ENCODE data around the gene TCOF1.

The TCOF1 gene

GRCh38 chr5:150316320-150316719 is 41.2 kb upstream of the TCOF1 start:
- no peak overlapping the region for H3K27ac ChIP-seq (ENCODE audit: low read length)

GRCh38 chr5:150317048-150318003 is 40.2 kb upstream of the TCOF1 start:
- Histone ChIP-seq H3K4me1 (ENCODE audit: insufficient read depth, low read length) (peaks cover 7% of the 10 kb centered on the region), H3K27me3 (ENCODE audit: insufficient read depth, low read length) (no peaks in the 10 kb centered on the region), H3K9ac (ENCODE audit: low read depth, low read length) (no peak overlapping the region), H3K27ac (ENCODE audit: low read length) (no peak overlapping the region), H3K9me3 (ENCODE audit: insufficient read depth, low read depth, low read length) (no peaks in the 10 kb centered on the region), H3K36me3 (ENCODE audit: insufficient read depth, low read depth, low read length) (no peaks in the 10 kb centered on the region), H3K4me3 (ENCODE audit: low read length) (no peak overlapping the region)

More at GRCh38 chr5:150316320-150316719, 41.2 kb upstream of the TCOF1 start:
- Histone ChIP-seq H3K36me3 (ENCODE audit: insufficient read depth, low read depth, low read length) (no peaks in the 10 kb centered on the region), H3K4me1 (ENCODE audit: insufficient read depth, low read length) (peaks cover 7% of the 10 kb centered on the region), H3K9ac (ENCODE audit: low read depth, low read length) (no peak overlapping the region), H3K4me3 (ENCODE audit: low read length) (no peak overlapping the region), H3K27me3 (ENCODE audit: insufficient read depth, low read length) (no peaks in the 10 kb centered on the region), H3K9me3 (ENCODE audit: insufficient read depth, low read depth, low read length) (no peaks in the 10 kb centered on the region)

- Histone ChIP-seq H3K9me3 (ENCODE audit: insufficient read depth, low read depth, low read length) (no peaks in the 10 kb centered on the region), H3K27ac (ENCODE audit: low read length) (no peak overlapping the region), H3K4me1 (ENCODE audit: insufficient read depth, low read length) (peaks cover 7% of the 10 kb centered on the region), H3K4me3 (ENCODE audit: low read length) (no peak overlapping the region), H3K27me3 (ENCODE audit: insufficient read depth, low read length) (no peaks in the 10 kb centered on the region), H3K9ac (ENCODE audit: low read depth, low read length) (no peak overlapping the region), H3K36me3 (ENCODE audit: insufficient read depth, low read depth, low read length) (no peaks in the 10 kb centered on the region)
These were observed 38.6 kb upstream of the TCOF1 start for GRCh38 chr5:150318613-150319483.

GRCh38 chr5:150319484-150319790 is 38.1 kb upstream of the TCOF1 start:
- no peaks in the 10 kb centered on the region for H3K27me3 ChIP-seq (ENCODE audit: insufficient read depth, low read length)
- no peaks in the 10 kb centered on the region for H3K36me3 ChIP-seq (ENCODE audit: insufficient read depth, low read depth, low read length)
- H3K9ac ChIP-seq (ENCODE audit: low read depth, low read length), result no peak overlapping the region
- H3K4me1 ChIP-seq (ENCODE audit: insufficient read depth, low read length), result peaks cover 7% of the 10 kb centered on the region
- no peak overlapping the region for H3K4me3 ChIP-seq (ENCODE audit: low read length)
- H3K9me3 ChIP-seq (ENCODE audit: insufficient read depth, low read depth, low read length), result no peaks in the 10 kb centered on the region
- no peak overlapping the region for H3K27ac ChIP-seq (ENCODE audit: low read length)

- H3K4me1 ChIP-seq (ENCODE audit: insufficient read depth, low read length), result peaks cover 7% of the 10 kb centered on the region
- H3K4me3 ChIP-seq (ENCODE audit: low read length), result no peak overlapping the region
- no peak overlapping the region for H3K27ac ChIP-seq (ENCODE audit: low read length)
- H3K9me3 ChIP-seq (ENCODE audit: insufficient read depth, low read depth, low read length), result no peaks in the 10 kb centered on the region
- H3K9ac ChIP-seq (ENCODE audit: low read depth, low read length), result no peak overlapping the region
- no peaks in the 10 kb centered on the region for H3K36me3 ChIP-seq (ENCODE audit: insufficient read depth, low read depth, low read length)
- no peaks in the 10 kb centered on the region for H3K27me3 ChIP-seq (ENCODE audit: insufficient read depth, low read length)
These were observed 37.4 kb upstream of the TCOF1 start for GRCh38 chr5:150320044-150320613.

GRCh38 chr5:150321211-150321610 is 36.3 kb upstream of the TCOF1 start:
- H3K27ac ChIP-seq (ENCODE audit: low read length), result no peak overlapping the region

GRCh38 chr5:150321784-150322183 is 35.7 kb upstream of the TCOF1 start:
- peaks cover 7% of the 10 kb centered on the region for H3K4me1 ChIP-seq (ENCODE audit: insufficient read depth, low read length)
- H3K36me3 ChIP-seq (ENCODE audit: insufficient read depth, low read depth, low read length), result no peaks in the 10 kb centered on the region
- no peak overlapping the region for H3K27ac ChIP-seq (ENCODE audit: low read length)
- H3K27me3 ChIP-seq (ENCODE audit: insufficient read depth, low read length), result no peaks in the 10 kb centered on the region
- no peak overlapping the region for H3K4me3 ChIP-seq (ENCODE audit: low read length)
- H3K9ac ChIP-seq (ENCODE audit: low read depth, low read length), result no peak overlapping the region
- no peaks in the 10 kb centered on the region for H3K9me3 ChIP-seq (ENCODE audit: insufficient read depth, low read depth, low read length)

More at GRCh38 chr5:150321211-150321610, 36.3 kb upstream of the TCOF1 start:
- Histone ChIP-seq H3K36me3 (ENCODE audit: insufficient read depth, low read depth, low read length) (no peaks in the 10 kb centered on the region), H3K9ac (ENCODE audit: low read depth, low read length) (no peak overlapping the region), H3K9me3 (ENCODE audit: insufficient read depth, low read depth, low read length) (no peaks in the 10 kb centered on the region), H3K4me3 (ENCODE audit: low read length) (no peak overlapping the region), H3K4me1 (ENCODE audit: insufficient read depth, low read length) (peaks cover 7% of the 10 kb centered on the region), H3K27me3 (ENCODE audit: insufficient read depth, low read length) (no peaks in the 10 kb centered on the region)

GRCh38 chr5:150322202-150322601 is 35.3 kb upstream of the TCOF1 start:
- Histone ChIP-seq H3K9me3 (ENCODE audit: insufficient read depth, low read depth, low read length) (no peaks in the 10 kb centered on the region), H3K27me3 (ENCODE audit: insufficient read depth, low read length) (no peaks in the 10 kb centered on the region), H3K27ac (ENCODE audit: low read length) (no peak overlapping the region), H3K4me3 (ENCODE audit: low read length) (no peak overlapping the region), H3K4me1 (ENCODE audit: insufficient read depth, low read length) (peaks cover 7% of the 10 kb centered on the region), H3K36me3 (ENCODE audit: insufficient read depth, low read depth, low read length) (no peaks in the 10 kb centered on the region), H3K9ac (ENCODE audit: low read depth, low read length) (no peak overlapping the region)

- H3K27ac ChIP-seq (ENCODE audit: low read length), result no peak overlapping the region
- H3K9ac ChIP-seq (ENCODE audit: low read depth, low read length), result no peak overlapping the region
- no peaks in the 10 kb centered on the region for H3K27me3 ChIP-seq (ENCODE audit: insufficient read depth, low read length)
- H3K36me3 ChIP-seq (ENCODE audit: insufficient read depth, low read depth, low read length), result no peaks in the 10 kb centered on the region
- H3K4me3 ChIP-seq (ENCODE audit: low read length), result no peak overlapping the region
- no peaks in the 10 kb centered on the region for H3K9me3 ChIP-seq (ENCODE audit: insufficient read depth, low read depth, low read length)
- peaks cover 4% of the 10 kb centered on the region for H3K4me1 ChIP-seq (ENCODE audit: insufficient read depth, low read length)
These were observed 34.4 kb upstream of the TCOF1 start for GRCh38 chr5:150323092-150323491.

- Histone ChIP-seq H3K4me1 (ENCODE audit: insufficient read depth, low read length) (peaks cover 1% of the 10 kb centered on the region), H3K9ac (ENCODE audit: low read depth, low read length) (no peak overlapping the region), H3K4me3 (ENCODE audit: low read length) (no peak overlapping the region), H3K27me3 (ENCODE audit: insufficient read depth, low read length) (no peaks in the 10 kb centered on the region), H3K9me3 (ENCODE audit: insufficient read depth, low read depth, low read length) (no peaks in the 10 kb centered on the region), H3K27ac (ENCODE audit: low read length) (no peak overlapping the region), H3K36me3 (ENCODE audit: insufficient read depth, low read depth, low read length) (no peaks in the 10 kb centered on the region)
These were observed 33.7 kb upstream of the TCOF1 start for GRCh38 chr5:150323819-150324218.

- no peak overlapping the region for H3K4me3 ChIP-seq (ENCODE audit: low read length)
- H3K9me3 ChIP-seq (ENCODE audit: insufficient read depth, low read depth, low read length), result no peaks in the 10 kb centered on the region
- no peak overlapping the region for H3K27ac ChIP-seq (ENCODE audit: low read length)
- no peaks in the 10 kb centered on the region for H3K36me3 ChIP-seq (ENCODE audit: insufficient read depth, low read depth, low read length)
- no peak overlapping the region for H3K9ac ChIP-seq (ENCODE audit: low read depth, low read length)
- H3K27me3 ChIP-seq (ENCODE audit: insufficient read depth, low read length), result no peaks in the 10 kb centered on the region
- no peaks in the 10 kb centered on the region for H3K4me1 ChIP-seq (ENCODE audit: insufficient read depth, low read length)
These were observed 32.1 kb upstream of the TCOF1 start for GRCh38 chr5:150325426-150325825.

All from iPS-20b (cell line).